GM21447 (cell line): ENCODE measurements around the gene ABLIM2.

ENCODE experiments used
- ATAC-seq: cut with Tn5 transposase; IDR thresholded peaks from one replicate; pipeline ENCODE4 v1.9.1; 2021; ENCODE audit not compliant: unreplicated experiment

Gene ABLIM2

GRCh38 chr4:8009710-8010511 lies 148.7 kb downstream of the ABLIM2 start:
- no peak for ATAC-seq

GRCh38 chr4:8009097-8009496 lies 149.5 kb downstream of the ABLIM2 start:
- no peak for ATAC-seq

GRCh38 chr4:8008391-8008790 lies 150.2 kb downstream of the ABLIM2 start:
- ATAC-seq: no peak

GRCh38 chr4:8007581-8007980 lies 151.0 kb downstream of the ABLIM2 start:
- ATAC-seq: no peak

- no peak for ATAC-seq
Measured at GRCh38 chr4:8006471-8006870, 152.1 kb downstream of the ABLIM2 start.

GRCh38 chr4:8005814-8006215 lies 152.8 kb downstream of the ABLIM2 start:
- ATAC-seq: no peak

GRCh38 chr4:8005033-8005808 lies 153.4 kb downstream of the ABLIM2 start:
- ATAC-seq: no peak

GRCh38 chr4:8004066-8004465 lies 154.5 kb downstream of the ABLIM2 start:
- no peak for ATAC-seq

GRCh38 chr4:8002525-8003309 lies 155.9 kb downstream of the ABLIM2 start:
- no peak for ATAC-seq

- no peak for ATAC-seq
Measured at GRCh38 chr4:8001564-8002355, 156.9 kb downstream of the ABLIM2 start.

- ATAC-seq: no peak
Measured at GRCh38 chr4:8000721-8001491, 157.7 kb downstream of the ABLIM2 start.

GRCh38 chr4:8000247-8000646 lies 158.4 kb downstream of the ABLIM2 start:
- no peak for ATAC-seq

- ATAC-seq: no peak
Measured at GRCh38 chr4:7999695-8000094, 158.9 kb downstream of the ABLIM2 start.

- no peak for ATAC-seq
Measured at GRCh38 chr4:7999279-7999678, 159.3 kb downstream of the ABLIM2 start.

- no peak for ATAC-seq
Measured at GRCh38 chr4:7998447-7998846, 160.2 kb downstream of the ABLIM2 start.

- ATAC-seq: no peak
Measured at GRCh38 chr4:7995866-7996265, 162.7 kb downstream of the ABLIM2 start.

GRCh38 chr4:7995135-7995534 lies 163.5 kb downstream of the ABLIM2 start:
- no peak for ATAC-seq

GRCh38 chr4:7993671-7994070 lies 164.9 kb downstream of the ABLIM2 start:
- ATAC-seq: no peak

GRCh38 chr4:7992846-7993245 lies 165.8 kb downstream of the ABLIM2 start:
- ATAC-seq: no peak
